HEK293 (cell line): Measurements from ENCODE around the gene SLC22A3.

ENCODE experiments used
- MZF1 ChIP-seq: fragments of 450-650 bp; formaldehyde crosslinking; IDR thresholded peaks from 2 replicates; pipeline ENCODE4 v1.5.1; 2017; ENCODE audit warnings: missing biosample characterization, missing genetic modification characterization, borderline replicate concordance
- YY1 ChIP-seq: fragments of 450-650 bp; formaldehyde crosslinking; IDR thresholded peaks from 2 replicates; pipeline ENCODE4 v1.5.1; 2018; ENCODE audit warnings: missing biosample characterization, missing genetic modification characterization
- ZFP69B ChIP-seq: fragments of 450-650 bp; formaldehyde crosslinking; IDR thresholded peaks from 2 replicates; pipeline ENCODE4 v1.5.1; 2016; ENCODE audit warnings: missing biosample characterization, missing genetic modification characterization
- ZNF121 ChIP-seq: fragments of 450-650 bp; formaldehyde crosslinking; IDR thresholded peaks from 2 replicates; pipeline ENCODE4 v1.5.1; 2016; ENCODE audit warnings: missing biosample characterization, missing genetic modification characterization
- ZNF138 ChIP-seq: fragments of 450-650 bp; formaldehyde crosslinking; IDR thresholded peaks from 2 replicates; pipeline ENCODE4 v1.5.1; 2016; ENCODE audit warnings: missing biosample characterization, missing genetic modification characterization, borderline replicate concordance
- ZNF174 ChIP-seq: fragments of 450-650 bp; formaldehyde crosslinking; IDR thresholded peaks from 2 replicates; pipeline ENCODE4 v1.5.0; 2017; ENCODE audit warnings: missing biosample characterization, mild to moderate bottlenecking, missing genetic modification characterization
- ZNF274 ChIP-seq, 2 experiments: fragments of 200-500 bp in 1 of 2; fragments of 450-650 bp in 1 of 2; sonication (Bioruptor generic) in 1 of 2; formaldehyde crosslinking in 1 of 2; IDR thresholded peaks; 2 replicates each; pipeline versions ENCODE4 v1.5.1 to v1.6.1; 2014 to 2016; ENCODE audit warnings: borderline replicate concordance in 1 of 2, inconsistent platforms in 1 of 2, low read length in 1 of 2, missing biosample characterization in 1 of 2, missing genetic modification characterization in 1 of 2
- ZNF324 ChIP-seq: fragments of 450-650 bp; formaldehyde crosslinking; IDR thresholded peaks from 2 replicates; pipeline ENCODE4 v1.5.1; 2016; ENCODE audit warnings: missing biosample characterization, missing genetic modification characterization
- ZNF707 ChIP-seq: fragments of 450-650 bp; formaldehyde crosslinking; IDR thresholded peaks from 2 replicates; pipeline ENCODE4 v1.5.1; 2016; ENCODE audit warnings: missing biosample characterization, missing genetic modification characterization
- ZNF792 ChIP-seq: fragments of 450-650 bp; formaldehyde crosslinking; IDR thresholded peaks from 2 replicates; pipeline ENCODE4 v1.5.1; 2016; ENCODE audit warnings: missing biosample characterization, missing genetic modification characterization
- TF ChIP-seq, protein P1 (sequence below): fragments of 450-650 bp; formaldehyde crosslinking; IDR thresholded peaks from 2 replicates; pipeline ENCODE4 v1.5.1; 2016; ENCODE audit warnings: missing biosample characterization, missing genetic modification characterization
- TF ChIP-seq, protein P2 (sequence below): fragments of 450-650 bp; formaldehyde crosslinking; IDR thresholded peaks from 2 replicates; pipeline ENCODE4 v1.5.1; 2016; ENCODE audit warnings: missing biosample characterization, missing genetic modification characterization, low read depth
- TF ChIP-seq, protein P3 (sequence below): fragments of 450-650 bp; formaldehyde crosslinking; IDR thresholded peaks from 2 replicates; pipeline ENCODE4 v1.5.1; 2016; ENCODE audit warnings: missing biosample characterization, missing genetic modification characterization
- TF ChIP-seq, protein P4 (sequence below): fragments of 450-650 bp; formaldehyde crosslinking; IDR thresholded peaks from 2 replicates; pipeline ENCODE4 v1.5.1; 2016; ENCODE audit warnings: missing biosample characterization, missing genetic modification characterization

DNA sequence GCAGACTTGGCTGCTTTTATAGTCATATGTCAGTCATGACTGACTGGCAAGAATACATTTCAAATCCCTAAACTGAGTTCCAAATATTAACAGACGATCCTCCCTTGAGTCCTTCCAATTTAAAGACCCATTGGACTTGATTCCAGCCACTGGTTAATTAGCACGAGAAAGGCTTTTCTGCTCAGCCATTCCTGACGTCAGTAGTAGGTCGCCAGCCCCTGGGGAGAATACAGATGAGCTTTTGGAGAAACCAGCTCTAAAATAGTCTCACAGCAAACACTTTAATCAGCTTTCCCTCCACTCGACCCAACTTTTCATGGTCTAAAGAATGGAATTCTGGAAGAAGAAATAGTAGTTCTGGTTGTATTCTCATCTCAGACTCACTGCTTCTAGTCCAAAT is 91.6 kb downstream of the SLC22A3 start:
- TF ChIP-seq, protein P1, sequence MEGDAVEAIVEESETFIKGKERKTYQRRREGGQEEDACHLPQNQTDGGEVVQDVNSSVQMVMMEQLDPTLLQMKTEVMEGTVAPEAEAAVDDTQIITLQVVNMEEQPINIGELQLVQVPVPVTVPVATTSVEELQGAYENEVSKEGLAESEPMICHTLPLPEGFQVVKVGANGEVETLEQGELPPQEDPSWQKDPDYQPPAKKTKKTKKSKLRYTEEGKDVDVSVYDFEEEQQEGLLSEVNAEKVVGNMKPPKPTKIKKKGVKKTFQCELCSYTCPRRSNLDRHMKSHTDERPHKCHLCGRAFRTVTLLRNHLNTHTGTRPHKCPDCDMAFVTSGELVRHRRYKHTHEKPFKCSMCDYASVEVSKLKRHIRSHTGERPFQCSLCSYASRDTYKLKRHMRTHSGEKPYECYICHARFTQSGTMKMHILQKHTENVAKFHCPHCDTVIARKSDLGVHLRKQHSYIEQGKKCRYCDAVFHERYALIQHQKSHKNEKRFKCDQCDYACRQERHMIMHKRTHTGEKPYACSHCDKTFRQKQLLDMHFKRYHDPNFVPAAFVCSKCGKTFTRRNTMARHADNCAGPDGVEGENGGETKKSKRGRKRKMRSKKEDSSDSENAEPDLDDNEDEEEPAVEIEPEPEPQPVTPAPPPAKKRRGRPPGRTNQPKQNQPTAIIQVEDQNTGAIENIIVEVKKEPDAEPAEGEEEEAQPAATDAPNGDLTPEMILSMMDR (tag by site-specific recombination): no peak
- TF ChIP-seq, protein P2, sequence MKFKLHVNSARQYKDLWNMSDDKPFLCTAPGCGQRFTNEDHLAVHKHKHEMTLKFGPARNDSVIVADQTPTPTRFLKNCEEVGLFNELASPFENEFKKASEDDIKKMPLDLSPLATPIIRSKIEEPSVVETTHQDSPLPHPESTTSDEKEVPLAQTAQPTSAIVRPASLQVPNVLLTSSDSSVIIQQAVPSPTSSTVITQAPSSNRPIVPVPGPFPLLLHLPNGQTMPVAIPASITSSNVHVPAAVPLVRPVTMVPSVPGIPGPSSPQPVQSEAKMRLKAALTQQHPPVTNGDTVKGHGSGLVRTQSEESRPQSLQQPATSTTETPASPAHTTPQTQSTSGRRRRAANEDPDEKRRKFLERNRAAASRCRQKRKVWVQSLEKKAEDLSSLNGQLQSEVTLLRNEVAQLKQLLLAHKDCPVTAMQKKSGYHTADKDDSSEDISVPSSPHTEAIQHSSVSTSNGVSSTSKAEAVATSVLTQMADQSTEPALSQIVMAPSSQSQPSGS (tag by site-specific recombination): no peak
- TF ChIP-seq, protein P3, sequence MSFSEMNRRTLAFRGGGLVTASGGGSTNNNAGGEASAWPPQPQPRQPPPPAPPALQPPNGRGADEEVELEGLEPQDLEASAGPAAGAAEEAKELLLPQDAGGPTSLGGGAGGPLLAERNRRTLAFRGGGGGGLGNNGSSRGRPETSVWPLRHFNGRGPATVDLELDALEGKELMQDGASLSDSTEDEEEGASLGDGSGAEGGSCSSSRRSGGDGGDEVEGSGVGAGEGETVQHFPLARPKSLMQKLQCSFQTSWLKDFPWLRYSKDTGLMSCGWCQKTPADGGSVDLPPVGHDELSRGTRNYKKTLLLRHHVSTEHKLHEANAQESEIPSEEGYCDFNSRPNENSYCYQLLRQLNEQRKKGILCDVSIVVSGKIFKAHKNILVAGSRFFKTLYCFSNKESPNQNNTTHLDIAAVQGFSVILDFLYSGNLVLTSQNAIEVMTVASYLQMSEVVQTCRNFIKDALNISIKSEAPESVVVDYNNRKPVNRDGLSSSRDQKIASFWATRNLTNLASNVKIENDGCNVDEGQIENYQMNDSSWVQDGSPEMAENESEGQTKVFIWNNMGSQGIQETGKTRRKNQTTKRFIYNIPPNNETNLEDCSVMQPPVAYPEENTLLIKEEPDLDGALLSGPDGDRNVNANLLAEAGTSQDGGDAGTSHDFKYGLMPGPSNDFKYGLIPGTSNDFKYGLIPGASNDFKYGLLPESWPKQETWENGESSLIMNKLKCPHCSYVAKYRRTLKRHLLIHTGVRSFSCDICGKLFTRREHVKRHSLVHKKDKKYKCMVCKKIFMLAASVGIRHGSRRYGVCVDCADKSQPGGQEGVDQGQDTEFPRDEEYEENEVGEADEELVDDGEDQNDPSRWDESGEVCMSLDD (tag by site-specific recombination): no peak
- TF ChIP-seq ZNF121 (tag by site-specific recombination) (no peak), ZNF274 (IDR thresholded peaks at IDR 0.05; ENCODE audit: low read length) (no peak), ZNF274 (tag by site-specific recombination; IDR thresholded peaks at IDR 0.05; ENCODE audit: borderline replicate concordance) (no peak), YY1 (tag by site-specific recombination) (no peak), ZNF174 (tag by site-specific recombination) (no peak), ZNF324 (tag by site-specific recombination) (no peak), MZF1 (no peak), ZFP69B (no peak), ZNF792 (tag by site-specific recombination) (no peak), ZNF138 (tag by site-specific recombination) (no peak), ZNF707 (tag by site-specific recombination) (no peak)
- TF ChIP-seq, protein P4, sequence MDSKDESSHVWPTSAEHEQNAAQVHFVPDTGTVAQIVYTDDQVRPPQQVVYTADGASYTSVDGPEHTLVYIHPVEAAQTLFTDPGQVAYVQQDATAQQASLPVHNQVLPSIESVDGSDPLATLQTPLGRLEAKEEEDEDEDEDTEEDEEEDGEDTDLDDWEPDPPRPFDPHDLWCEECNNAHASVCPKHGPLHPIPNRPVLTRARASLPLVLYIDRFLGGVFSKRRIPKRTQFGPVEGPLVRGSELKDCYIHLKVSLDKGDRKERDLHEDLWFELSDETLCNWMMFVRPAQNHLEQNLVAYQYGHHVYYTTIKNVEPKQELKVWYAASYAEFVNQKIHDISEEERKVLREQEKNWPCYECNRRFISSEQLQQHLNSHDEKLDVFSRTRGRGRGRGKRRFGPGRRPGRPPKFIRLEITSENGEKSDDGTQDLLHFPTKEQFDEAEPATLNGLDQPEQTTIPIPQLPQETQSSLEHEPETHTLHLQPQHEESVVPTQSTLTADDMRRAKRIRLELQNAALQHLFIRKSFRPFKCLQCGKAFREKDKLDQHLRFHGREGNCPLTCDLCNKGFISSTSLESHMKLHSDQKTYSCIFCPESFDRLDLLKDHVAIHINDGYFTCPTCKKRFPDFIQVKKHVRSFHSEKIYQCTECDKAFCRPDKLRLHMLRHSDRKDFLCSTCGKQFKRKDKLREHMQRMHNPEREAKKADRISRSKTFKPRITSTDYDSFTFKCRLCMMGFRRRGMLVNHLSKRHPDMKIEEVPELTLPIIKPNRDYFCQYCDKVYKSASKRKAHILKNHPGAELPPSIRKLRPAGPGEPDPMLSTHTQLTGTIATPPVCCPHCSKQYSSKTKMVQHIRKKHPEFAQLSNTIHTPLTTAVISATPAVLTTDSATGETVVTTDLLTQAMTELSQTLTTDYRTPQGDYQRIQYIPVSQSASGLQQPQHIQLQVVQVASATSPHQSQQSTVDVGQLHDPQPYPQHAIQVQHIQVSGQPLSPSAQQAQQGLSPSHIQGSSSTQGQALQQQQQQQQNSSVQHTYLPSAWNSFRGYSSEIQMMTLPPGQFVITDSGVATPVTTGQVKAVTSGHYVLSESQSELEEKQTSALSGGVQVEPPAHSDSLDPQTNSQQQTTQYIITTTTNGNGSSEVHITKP: no peak
